ENCODE results near the gene KCNQ2.
A peak's percentile ranks its signal among the peaks of the same experiment; 100 is the strongest.

Gene KCNQ2

DNA sequence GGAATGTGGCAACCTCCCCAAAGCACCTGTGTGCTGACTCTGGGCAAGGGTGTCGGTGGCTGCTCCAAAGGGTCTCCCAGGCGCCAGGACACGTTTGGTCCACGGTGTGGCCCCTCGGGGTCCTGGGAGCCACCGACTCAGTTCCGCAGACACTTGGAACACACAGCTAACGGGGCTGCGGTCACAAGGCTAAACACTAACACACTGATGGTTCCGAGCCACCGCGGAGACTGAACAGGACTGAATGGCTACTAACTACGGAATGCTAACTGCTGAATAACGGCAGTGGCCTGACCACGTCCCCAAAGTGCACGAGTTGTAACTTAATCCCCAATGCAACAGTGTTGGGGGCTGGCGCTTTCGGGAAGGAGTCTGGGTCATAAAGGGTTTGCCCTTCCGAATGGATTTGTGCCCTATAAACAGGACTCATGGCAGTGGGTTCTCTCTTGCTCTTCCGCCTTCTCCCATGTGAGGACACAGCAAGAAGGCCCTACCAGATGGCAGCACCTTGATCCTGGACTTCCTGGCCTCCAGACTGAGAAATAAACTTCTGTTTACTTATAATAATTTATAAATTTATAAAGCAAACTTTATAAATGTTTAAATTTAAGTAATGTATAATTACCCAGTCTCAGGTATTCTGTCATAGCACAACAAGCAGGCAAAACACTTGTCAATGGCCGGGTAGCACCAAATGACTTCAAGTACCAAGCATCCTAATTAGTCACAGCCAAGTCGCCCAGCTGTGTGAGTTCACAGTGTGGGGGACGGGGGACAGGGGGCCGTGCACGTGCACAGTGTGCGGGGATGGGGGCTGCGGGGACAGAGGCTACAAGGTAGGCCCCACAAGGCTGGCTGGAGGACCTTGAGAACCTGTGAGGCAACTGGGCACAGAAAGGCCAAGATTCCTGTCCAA, 28.7 kb upstream of the KCNQ2 start:
- DNase-seq = no peak

DNA sequence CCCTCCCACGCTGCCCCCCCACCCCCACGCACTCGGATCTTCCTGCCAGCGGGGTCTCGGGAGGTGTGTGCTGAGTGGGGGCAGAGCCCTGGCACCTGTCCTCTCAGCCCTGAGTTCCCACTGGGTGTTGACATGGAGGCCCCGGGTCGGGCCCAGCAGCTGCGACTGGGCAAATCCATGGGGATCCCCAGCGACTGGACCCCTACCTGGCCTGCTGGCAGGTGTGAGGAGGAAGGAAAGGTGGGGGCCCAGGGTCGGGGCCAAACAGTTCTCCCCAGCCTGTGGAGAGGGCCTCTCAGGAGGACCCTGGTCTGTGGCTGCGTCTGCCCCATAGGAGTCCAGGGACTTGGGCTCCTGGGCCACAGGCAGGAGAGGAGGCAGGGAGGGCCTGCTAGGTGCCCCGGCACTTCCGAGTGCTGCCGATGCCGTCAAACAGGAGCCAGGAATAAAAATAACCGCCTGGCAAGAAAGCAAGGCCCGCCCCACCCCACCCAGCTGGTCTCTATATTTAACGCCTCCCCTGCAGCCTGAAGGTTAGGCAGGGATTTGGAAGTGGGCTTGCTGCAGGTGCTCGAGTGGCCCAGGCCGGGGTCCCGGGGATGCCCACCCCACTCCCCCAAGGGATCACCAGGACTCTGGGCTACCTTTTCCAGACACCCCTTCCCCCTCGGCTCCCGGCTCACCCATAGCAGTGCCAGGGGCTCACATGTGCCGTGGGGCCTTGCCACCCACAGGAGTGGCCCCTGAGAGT, 27.9 kb upstream of the KCNQ2 start:
- no peak for DNase-seq

DNA sequence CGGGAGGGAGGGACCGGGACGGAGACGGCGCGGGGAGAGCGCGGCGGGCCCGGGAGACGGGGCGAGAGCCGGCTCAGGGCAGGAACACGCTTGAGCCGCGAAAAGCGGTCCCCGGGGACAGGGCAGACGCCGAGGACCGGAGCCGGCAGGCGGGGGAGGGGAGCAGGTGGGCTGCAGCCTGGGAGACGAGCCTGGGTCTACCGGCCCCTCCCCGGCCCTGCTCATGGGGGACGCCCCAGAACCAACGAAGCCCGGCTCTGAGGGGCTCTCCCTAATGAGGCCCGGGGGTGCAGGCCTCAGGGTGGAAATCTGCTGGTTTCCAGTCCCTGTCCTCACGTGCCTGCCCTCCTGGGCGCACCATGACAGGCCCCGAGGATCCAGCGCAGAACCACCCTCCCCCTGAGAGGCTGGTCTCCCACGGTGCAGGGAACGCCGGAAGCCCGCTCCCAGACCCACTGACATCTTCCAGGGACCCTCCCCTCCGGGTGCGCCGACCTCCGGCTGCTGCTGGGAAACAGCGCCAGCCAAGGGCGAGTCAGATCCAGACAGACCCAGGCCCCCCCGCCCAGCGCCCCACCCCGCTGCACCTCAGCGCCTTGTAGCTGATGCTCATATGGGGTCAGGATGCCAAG, 27.0 kb upstream of the KCNQ2 start:
- no peak for DNase-seq

- DNase-seq = no peak
Observed at GRCh38 chr20:63498960-63499337, 26.5 kb upstream of the KCNQ2 start, which contains the start of gene EEF1A2. TSS of gene EEF1A2 (minus strand) at chr20:63499083. CDS start at chr20:63497763, 1,320 bp downstream.

DNA sequence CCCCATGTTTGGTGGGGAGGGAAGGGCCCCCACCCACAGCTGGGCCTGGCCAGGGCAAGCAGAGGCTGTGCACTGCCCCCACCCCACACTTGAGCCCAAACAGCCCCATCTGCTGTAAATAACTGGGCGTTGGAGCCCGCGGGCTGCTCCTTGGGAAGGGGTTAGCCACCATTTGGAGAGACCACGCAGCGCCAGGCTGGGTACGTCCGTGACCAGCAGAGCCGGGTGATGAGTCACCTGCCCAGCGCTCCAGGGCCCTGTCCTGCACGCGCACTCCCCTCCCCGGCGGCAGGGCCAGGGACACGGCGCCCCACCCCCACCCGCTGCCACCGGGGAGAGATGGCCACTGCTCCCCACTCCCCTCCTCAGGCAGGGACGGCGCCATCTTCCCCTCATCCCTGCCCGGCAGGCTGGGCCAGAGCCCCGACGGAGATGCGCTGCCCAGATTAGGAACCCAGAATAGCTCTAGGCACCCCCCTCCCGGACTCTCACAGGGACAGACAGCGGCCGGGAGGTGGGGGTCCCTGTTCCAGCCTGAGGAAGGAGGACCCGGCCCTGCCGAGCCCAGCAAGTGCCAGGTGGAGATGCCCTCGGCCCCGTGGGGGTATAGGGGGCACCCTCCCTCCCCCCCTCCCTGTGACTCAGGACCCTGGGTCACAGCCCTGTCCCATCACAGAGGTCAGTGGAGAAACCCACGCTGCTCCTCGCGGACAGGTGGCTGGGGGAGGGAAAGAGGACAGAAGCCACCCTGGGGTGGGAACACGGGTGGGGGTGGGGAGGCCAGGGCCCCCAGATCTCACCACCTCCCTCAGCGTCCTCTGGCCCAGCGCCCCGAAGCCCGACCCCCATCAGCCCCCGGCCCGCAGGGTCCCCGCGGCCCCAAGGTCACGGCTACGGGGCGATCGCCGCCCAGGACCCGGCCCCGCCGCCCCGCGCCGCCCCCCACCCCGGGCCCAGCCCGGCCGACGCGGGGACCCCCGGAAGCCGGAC, 25.8 kb upstream of the KCNQ2 start:
- no peak for DNase-seq

DNA sequence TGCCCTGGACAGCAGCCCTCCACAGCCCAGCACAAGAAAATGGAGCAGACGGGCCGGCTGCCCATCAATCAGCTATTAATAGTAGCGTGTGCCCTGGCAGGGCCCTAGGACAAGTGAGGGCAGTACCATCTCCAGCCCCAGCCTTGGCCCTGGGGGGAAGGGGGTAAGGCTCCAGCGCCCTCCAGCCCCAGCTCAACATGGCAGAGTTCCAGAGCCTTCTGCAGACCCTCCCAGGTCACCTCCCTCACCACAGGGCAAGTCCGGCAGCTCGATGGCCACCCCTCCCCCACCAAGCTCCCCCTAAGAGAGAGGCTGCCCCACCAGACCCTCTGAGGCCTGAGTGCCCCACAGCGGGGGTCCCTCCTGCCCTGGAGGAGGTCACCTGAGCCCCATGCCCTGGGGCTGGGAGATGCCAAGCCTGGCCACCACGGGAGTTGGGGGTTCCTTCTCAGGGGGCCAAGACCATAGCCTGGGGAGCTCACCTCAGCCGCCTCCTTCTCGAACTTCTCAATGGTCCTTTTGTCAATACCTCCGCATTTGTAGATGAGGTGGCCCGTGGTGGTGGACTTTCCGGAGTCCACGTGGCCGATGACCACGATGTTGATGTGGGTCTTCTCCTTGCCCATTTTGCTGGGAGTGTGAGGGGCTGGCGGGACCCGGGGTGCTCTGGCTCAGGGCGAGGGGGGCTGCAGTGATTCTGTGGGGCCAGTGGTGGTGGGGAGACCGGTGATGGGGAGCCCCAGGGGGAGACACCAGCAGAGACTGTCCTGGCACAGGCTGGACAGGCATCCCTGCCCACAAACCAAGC, 24.9 kb upstream of the KCNQ2 start:
- no peak for DNase-seq

- no peak for DNase-seq
Observed at GRCh38 chr20:63496596-63497120, 24.2 kb upstream of the KCNQ2 start.

DNA sequence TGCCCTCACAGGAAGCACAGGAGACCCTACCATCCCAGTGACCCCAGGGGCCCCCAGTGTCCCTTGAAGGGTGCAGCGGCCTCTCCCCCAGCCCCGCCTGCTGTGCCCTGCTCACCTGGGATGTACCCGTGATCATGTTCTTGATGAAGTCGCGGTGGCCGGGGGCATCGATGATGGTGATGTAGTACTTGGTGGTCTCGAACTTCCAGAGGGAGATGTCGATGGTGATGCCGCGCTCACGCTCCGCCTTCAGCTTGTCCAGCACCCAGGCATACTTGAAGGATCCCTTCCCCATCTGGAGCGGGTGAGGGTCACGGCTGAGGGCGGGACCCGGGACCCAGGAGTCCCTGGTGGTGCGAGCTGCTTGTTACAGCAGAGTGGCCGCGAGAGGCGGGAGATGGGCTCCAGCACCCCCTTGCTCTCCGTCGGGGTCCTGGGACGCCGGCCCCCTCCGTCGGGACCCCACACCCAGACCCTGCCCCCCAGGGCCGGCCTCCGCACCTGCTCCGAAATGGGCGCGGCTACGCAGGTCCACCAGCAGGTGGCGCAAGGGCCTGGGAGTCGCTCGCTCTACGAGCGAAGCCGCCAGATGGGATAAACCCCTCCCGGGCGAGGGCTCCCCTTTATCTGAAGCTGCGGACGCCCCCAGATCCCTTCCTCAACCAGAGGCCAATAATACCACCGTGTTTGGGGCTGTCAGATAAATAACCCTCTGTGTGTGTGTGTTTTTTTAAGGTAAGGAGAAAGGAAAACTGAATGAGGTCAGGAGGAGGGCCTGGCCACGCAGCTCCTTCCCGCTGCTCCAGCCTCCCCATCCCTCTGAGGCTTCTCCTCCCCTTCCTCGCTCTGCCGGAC, 23.5 kb upstream of the KCNQ2 start:
- peak; percentile 16 for DNase-seq

DNA sequence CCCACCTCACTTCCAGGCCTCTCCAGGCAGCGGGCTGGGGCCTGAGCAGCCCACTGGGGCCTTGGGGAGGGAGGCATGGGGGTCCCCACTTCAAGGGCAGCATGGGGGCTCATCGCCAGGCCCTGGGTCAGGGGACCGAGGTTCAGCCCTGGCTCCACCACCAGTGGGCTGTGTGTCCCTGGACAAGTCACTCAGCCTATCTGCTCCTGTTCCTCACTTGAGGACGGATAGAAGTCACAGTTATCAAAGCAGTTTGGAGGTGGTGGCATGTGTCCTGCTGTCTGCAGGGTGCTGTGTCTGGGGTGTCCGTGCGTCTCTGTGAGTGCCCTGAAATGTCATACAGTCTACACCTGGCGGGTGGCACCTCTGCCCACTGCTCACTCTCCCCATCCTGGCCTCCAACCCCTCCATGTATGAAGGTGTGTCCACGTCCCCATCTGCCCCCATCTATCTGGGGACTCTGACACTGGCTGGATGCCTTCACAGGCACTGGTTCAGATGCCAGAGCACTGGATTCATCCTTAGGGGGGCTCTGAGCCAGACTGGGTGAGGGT, 22.8 kb upstream of the KCNQ2 start:
- DNase-seq = no peak

- no peak for DNase-seq
Observed at GRCh38 chr20:63494420-63495166, 22.1 kb upstream of the KCNQ2 start.

GRCh38 chr20:63494084-63494419, 21.6 kb upstream of the KCNQ2 start:
- DNase-seq = no peak

GRCh38 chr20:63493563-63494020, 21.1 kb upstream of the KCNQ2 start:
- DNase-seq = no peak

- no peak for DNase-seq
Observed at GRCh38 chr20:63492982-63493381, 20.5 kb upstream of the KCNQ2 start.

DNA sequence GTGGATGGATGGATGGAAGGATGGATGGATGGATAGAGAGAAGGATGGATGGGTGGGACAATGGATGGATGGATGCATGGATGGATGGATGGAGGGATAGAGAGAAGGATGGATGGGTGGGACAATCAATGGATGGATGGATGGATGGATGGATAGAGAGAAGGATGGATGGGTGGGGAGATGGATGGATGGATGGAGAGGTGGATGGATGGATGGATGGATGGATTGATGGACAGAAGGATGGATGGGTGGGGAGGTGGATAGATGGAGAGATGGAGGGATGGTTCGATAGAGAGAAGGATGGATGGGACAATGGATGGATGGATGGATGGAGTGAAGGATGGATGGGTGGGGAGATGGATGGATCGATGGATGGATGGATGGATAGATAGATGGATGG, 20.1 kb upstream of the KCNQ2 start:
- no peak for DNase-seq

DNA sequence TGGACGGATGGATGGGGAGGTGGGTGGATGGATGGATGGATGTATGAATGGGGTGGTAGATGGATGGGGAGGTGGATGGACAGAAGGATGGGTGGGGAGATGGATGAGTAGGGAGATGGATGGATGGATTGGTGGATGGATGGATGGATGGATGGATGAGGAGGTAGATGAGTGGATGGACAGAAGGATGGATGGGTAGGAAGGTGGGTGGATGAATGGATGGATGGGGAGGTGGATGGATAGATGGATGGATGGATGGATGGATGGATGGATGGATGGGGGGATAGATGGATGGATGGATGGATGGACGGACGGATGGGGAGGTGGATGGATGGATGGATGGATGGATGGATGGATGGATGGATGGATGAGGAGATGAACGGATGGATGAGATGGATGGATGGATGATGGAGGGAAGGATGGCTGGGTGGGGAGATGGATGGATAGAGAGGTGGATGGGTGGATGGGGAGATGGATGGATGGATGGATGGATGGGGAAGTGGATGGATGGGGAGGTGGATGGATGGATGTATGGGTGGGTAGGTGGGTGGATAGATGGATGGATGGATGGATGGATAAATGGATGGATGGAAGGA, 19.3 kb upstream of the KCNQ2 start:
- no peak for DNase-seq

DNA sequence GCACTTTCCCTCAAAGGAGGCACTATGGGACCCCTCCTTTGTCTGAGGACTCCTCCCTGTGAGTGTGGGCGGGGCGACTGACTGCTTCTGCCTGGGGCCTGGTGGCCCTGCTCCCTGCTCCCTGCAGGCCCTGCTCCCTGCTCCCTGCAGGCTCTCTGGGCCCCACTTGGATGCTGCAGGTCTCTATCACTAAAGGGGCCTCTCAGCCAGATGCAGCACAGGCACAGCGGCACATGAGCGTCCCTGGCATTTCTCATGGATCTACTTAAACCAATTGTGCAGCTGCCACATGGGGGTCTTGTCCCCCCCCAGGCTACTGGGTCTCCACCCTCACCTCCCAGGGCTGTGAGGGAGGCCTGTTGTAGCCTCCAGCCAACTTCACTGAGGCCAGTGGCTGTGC, 18.6 kb upstream of the KCNQ2 start:
- no peak for DNase-seq

DNA sequence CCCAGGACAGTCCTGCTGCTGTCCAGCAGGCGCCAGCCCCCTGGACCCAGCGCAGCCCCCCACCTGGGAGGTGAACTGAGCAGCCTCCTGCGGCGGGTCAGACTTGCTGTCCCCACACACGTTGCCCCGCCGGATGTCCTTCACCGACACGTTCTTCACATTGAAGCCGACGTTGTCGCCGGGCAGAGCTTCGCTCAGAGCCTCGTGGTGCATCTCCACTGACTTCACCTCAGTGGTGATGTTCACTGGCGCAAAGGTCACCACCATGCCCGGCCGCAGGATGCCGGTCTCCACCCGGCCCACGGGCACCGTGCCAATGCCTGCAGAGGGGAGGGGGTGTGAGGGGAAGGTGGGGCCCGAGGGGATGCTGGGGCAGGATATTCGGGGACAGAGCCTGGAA, 18.0 kb upstream of the KCNQ2 start:
- DNase-seq = no peak

Data from NCI-H2029 (cell line).